Measurements from ENCODE around the gene KDM5A. TPM values are rescaled to one million over a fixed set of nuclear protein-coding genes. Genes with fewer than 3 reads are reported as not detected.

The KDM5A gene
- total and polyA plus RNA-seq, 2 donors (not counting 3 experiments of a cell fraction or from before 2014, with no cell fraction given): 12.6 to 61.0 TPM

GRCh38 chr12:422526-422925 is 33.4 kb upstream of the KDM5A start:
- intact Hi-C loops (cut with micrococcal nuclease): no loop called here
- Histone ChIP-seq H3K4me2 (ENCODE audit: insufficient read depth, low read length) (no peak overlapping the region), H3K4me1 (ENCODE audit: control insufficient read depth, extremely low read depth, insufficient read depth, low read length) (no peaks in the 10 kb centered on the region), H2AFZ (ENCODE audit: low read depth, low read length) (no peak overlapping the region), H3K36me3 (ENCODE audit: control insufficient read depth in 2 of 2, extremely low read depth in 1 of 2, insufficient read depth in 2 of 2, low read length in 2 of 2) (peaks cover 0 to 2% of the 10 kb centered on the region in 2 experiments), H3K9me1 (replicated peaks; ENCODE audit: control insufficient read depth, extremely low read depth, insufficient read depth, low read length) (no peaks in the 10 kb centered on the region), H3K4me3 (replicated peaks in 1 of 3; ENCODE audit: insufficient read depth in 1 of 3, low read depth in 1 of 3, low read length in 3 of 3) (no peak overlapping the region), H3K27ac (ENCODE audit: insufficient read depth, low read depth, low read length) (no peak overlapping the region), H3K9me3 (replicated peaks; ENCODE audit: control insufficient read depth, insufficient read depth, low read length) (no peaks in the 10 kb centered on the region), H3K9ac (replicated peaks; ENCODE audit: extremely low read depth, insufficient read depth, low read length) (no peak overlapping the region), H4K20me1 (replicated peaks; ENCODE audit: control insufficient read depth, extremely low read depth, insufficient read depth, low read length) (no peaks in the 10 kb centered on the region), H3K27me3 (ENCODE audit: control insufficient read depth in 2 of 2, insufficient read depth in 2 of 2, low read length in 2 of 2) (no peaks in the 10 kb centered on the region), H3K79me2 (ENCODE audit: control insufficient read depth, insufficient read depth, low read length) (no peaks in the 10 kb centered on the region)
- FAIRE-seq (no peak), DNase-seq (ENCODE audit: low read depth, low spot score) (no peak)
- TF ChIP-seq CTCF (IDR thresholded peaks at IDR 0.05; ENCODE audit: extremely low read depth in 1 of 2, insufficient read depth in 1 of 2, low read depth in 1 of 2, low read length in 2 of 2) (no peak), FOS (IDR thresholded peaks at IDR 0.05; ENCODE audit: borderline replicate concordance, insufficient read depth, low read length) (no peak), JUN (IDR thresholded peaks at IDR 0.05; ENCODE audit: borderline replicate concordance, insufficient read depth, insufficient read length, low read depth) (no peak)
- dilution Hi-C loops (cut with MboI; ENCODE audit: extremely low pct_ligation_motif_present, low sequenced_read_pairs): no loop called here
- POLR2A ChIA-PET: no interaction called here
- BruUV-seq (replicated peaks): no TSS peak
- CTCF ChIA-PET: interaction anchor here (0.7 kb wide), 1 partner anchor 33 kb away, joined by 4 read pairs; no protein-coding TSS in a partner anchor

- Histone ChIP-seq H3K36me3 (ENCODE audit: control insufficient read depth in 2 of 2, extremely low read depth in 1 of 2, insufficient read depth in 2 of 2, low read length in 2 of 2) (peaks cover 0 to 2% of the 10 kb centered on the region in 2 experiments), H3K4me2 (ENCODE audit: insufficient read depth, low read length) (no peak overlapping the region), H3K4me1 (ENCODE audit: control insufficient read depth, extremely low read depth, insufficient read depth, low read length) (no peaks in the 10 kb centered on the region), H4K20me1 (replicated peaks; ENCODE audit: control insufficient read depth, extremely low read depth, insufficient read depth, low read length) (peaks cover 2% of the 10 kb centered on the region), H2AFZ (ENCODE audit: low read depth, low read length) (no peak overlapping the region), H3K9me1 (replicated peaks; ENCODE audit: control insufficient read depth, extremely low read depth, insufficient read depth, low read length) (no peaks in the 10 kb centered on the region), H3K9me3 (replicated peaks; ENCODE audit: control insufficient read depth, insufficient read depth, low read length) (no peaks in the 10 kb centered on the region), H3K27me3 (ENCODE audit: control insufficient read depth in 2 of 2, insufficient read depth in 2 of 2, low read length in 2 of 2) (no peaks in the 10 kb centered on the region), H3K79me2 (ENCODE audit: control insufficient read depth, insufficient read depth, low read length) (no peaks in the 10 kb centered on the region), H3K27ac (ENCODE audit: insufficient read depth, low read depth, low read length) (no peak overlapping the region), H3K4me3 (replicated peaks in 1 of 3; ENCODE audit: insufficient read depth in 1 of 3, low read depth in 1 of 3, low read length in 3 of 3) (no peak overlapping the region), H3K9ac (replicated peaks; ENCODE audit: extremely low read depth, insufficient read depth, low read length) (no peak overlapping the region)
- BruUV-seq (replicated peaks): no TSS peak
- intact Hi-C loops (cut with micrococcal nuclease): no loop called here
- dilution Hi-C loops (cut with MboI; ENCODE audit: extremely low pct_ligation_motif_present, low sequenced_read_pairs): no loop called here
- POLR2A ChIA-PET: no interaction called here
- TF ChIP-seq JUN (IDR thresholded peaks at IDR 0.05; ENCODE audit: borderline replicate concordance, insufficient read depth, insufficient read length, low read depth) (no peak), POLR2AphosphoS5 (IDR thresholded peaks at IDR 0.05; ENCODE audit: insufficient read depth, low read depth, low read length) (no peak), FOS (IDR thresholded peaks at IDR 0.05; ENCODE audit: borderline replicate concordance, insufficient read depth, low read length) (no peak), MYC (IDR thresholded peaks at IDR 0.05; ENCODE audit: low read depth, low read length) (no peak), MAX (IDR thresholded peaks at IDR 0.05; ENCODE audit: insufficient read depth, insufficient read length) (no peak), POLR2A (IDR thresholded peaks at IDR 0.05; ENCODE audit: low read depth, low read length) (no peak)
- CTCF ChIA-PET: no interaction called here
- DNase-seq (ENCODE audit: low read depth, low spot score): no peak
- FAIRE-seq: no peak
Observed at GRCh38 chr12:418432-418831, 29.3 kb upstream of the KDM5A start.

Data from endothelial cell of umbilical vein (primary cell).